OCI-M1 (cell line): ENCODE data around the gene SUPT7L.
"Not testable (repeated sequence)": the region's sequence is repeated elsewhere in the genome, so short reads cannot be mapped to it uniquely, and the experiment has no call there.

Source experiments
- DNase-seq: peaks from one replicate; lab custom pipeline; 2025; lab: John Stamatoyannopoulos, UW

Gene SUPT7L

GRCh38 chr2:27685006-27685405, 21.6 kb upstream of the SUPT7L start:
- not testable (repeated sequence) for DNase-seq

GRCh38 chr2:27683390-27684071, 20.1 kb upstream of the SUPT7L start:
- peak; percentile 95 for DNase-seq

GRCh38 chr2:27682334-27682771, 18.9 kb upstream of the SUPT7L start:
- DNase-seq, result not testable (repeated sequence)

- no peak for DNase-seq
Measured at GRCh38 chr2:27681841-27682240, 18.4 kb upstream of the SUPT7L start.

GRCh38 chr2:27680571-27680970, 17.2 kb upstream of the SUPT7L start:
- no peak for DNase-seq

- DNase-seq, result no peak
Measured at GRCh38 chr2:27672723-27673486, 9.5 kb upstream of the SUPT7L start.

GRCh38 chr2:27671235-27671634, 7.8 kb upstream of the SUPT7L start:
- DNase-seq, result no peak

GRCh38 chr2:27667446-27667845, 4.0 kb upstream of the SUPT7L start:
- peak; percentile 72 for DNase-seq

GRCh38 chr2:27664622-27665363, 1.4 kb upstream of the SUPT7L start:
- peak; percentile 29 for DNase-seq

GRCh38 chr2:27664154-27664574, 750 bp upstream of the SUPT7L start:
- DNase-seq, result peak; percentile 38

GRCh38 chr2:27661371-27661770, 2.0 kb downstream of the SUPT7L start:
- no peak for DNase-seq

- DNase-seq, result no peak
Measured at GRCh38 chr2:27655155-27655951, 8.1 kb downstream of the SUPT7L start.

- no peak for DNase-seq
Measured at GRCh38 chr2:27653397-27653796, 10.0 kb downstream of the SUPT7L start.

GRCh38 chr2:27652790-27653189, 10.6 kb downstream of the SUPT7L start:
- DNase-seq, result no peak

- DNase-seq, result no peak
Measured at GRCh38 chr2:27652341-27652740, 11.1 kb downstream of the SUPT7L start.

GRCh38 chr2:27651056-27651455, 12.4 kb downstream of the SUPT7L start:
- DNase-seq, result no peak

- DNase-seq, result no peak
Measured at GRCh38 chr2:27647737-27648136, 15.7 kb downstream of the SUPT7L start.

GRCh38 chr2:27647289-27647688, 16.1 kb downstream of the SUPT7L start:
- no peak for DNase-seq

- DNase-seq, result no peak
Measured at GRCh38 chr2:27645197-27645596, 18.2 kb downstream of the SUPT7L start.

- no peak for DNase-seq
Measured at GRCh38 chr2:27640722-27641245, 22.6 kb downstream of the SUPT7L start.

GRCh38 chr2:27638709-27639108, 24.7 kb downstream of the SUPT7L start:
- DNase-seq, result no peak
